IMR-90 (cell line): ENCODE measurements around the gene SOX30. TPM values are rescaled to one million over a fixed set of nuclear protein-coding genes. Genes with fewer than 3 reads are reported as not detected.

ENCODE experiments used
- ATAC-seq: fragments of 200-7000 bp; cut with Tn5 transposase; 2 replicates; pipeline ENCODE4 v1.9.1; 2020; ENCODE audit warnings: low read depth, mild to moderate bottlenecking, moderate library complexity
- BruUV-seq: library from RNA; stranded (reverse); fragments of 400-500 nt; replicated peaks from 2 replicates; lab custom pipeline; 2021; lab: Mats Ljungman, UMichigan
- CTCF ChIA-PET: fragments of 300-600 bp; formaldehyde crosslinking; extraction: SDS; loops from one replicate; lab custom pipeline; 2021; ENCODE audit warnings: antibody characterized with exemption; lab: Yijun Ruan, JAX
- POLR2A ChIA-PET: fragments of 300-600 bp; sonication (Branson Sonifier 250); formaldehyde crosslinking; loops from one replicate; lab custom pipeline; 2022; ENCODE audit warnings: antibody characterized with exemption; ENCODE audit not compliant: unreplicated experiment; lab: Charles Lee
- DNase-seq: peaks from one replicate; pipeline ENCODE4 v3.0.0; 2013
- H2AFZ ChIP-seq: replicated peaks from 2 replicates; pipeline ENCODE3; 2013; ENCODE audit warnings: low read length, mild to moderate bottlenecking; ENCODE audit not compliant: poor library complexity
- H2AK5ac ChIP-seq: 2 replicates; pipeline ENCODE4 v1.6.1; 2013; ENCODE audit warnings: low read depth, low read length, inconsistent platforms
- H2AK9ac ChIP-seq: replicated peaks from 2 replicates; pipeline ENCODE3; 2013; ENCODE audit warnings: mild to moderate bottlenecking, low read depth, low read length, moderate library complexity; ENCODE audit not compliant: poor library complexity
- H2BK120ac ChIP-seq: 2 replicates; pipeline ENCODE4 v1.6.1; 2013; ENCODE audit warnings: low read depth, low read length, inconsistent platforms
- H2BK15ac ChIP-seq: 3 replicates; pipeline ENCODE4 v1.6.1; 2013; ENCODE audit warnings: low read depth, low read length, inconsistent platforms
- H2BK20ac ChIP-seq: 2 replicates; pipeline ENCODE4 v1.6.1; 2013; ENCODE audit warnings: low read depth, mild to moderate bottlenecking, inconsistent platforms, low read length, moderate library complexity
- H2BK5ac ChIP-seq: 2 replicates; pipeline ENCODE4 v1.6.1; 2013; ENCODE audit warnings: mild to moderate bottlenecking, low read depth, low read length, inconsistent platforms; ENCODE audit not compliant: poor library complexity, severe bottlenecking
- H3K14ac ChIP-seq: replicated peaks from 2 replicates; pipeline ENCODE4 v1.6.1; 2013; ENCODE audit warnings: low read depth, low read length, inconsistent platforms
- H3K18ac ChIP-seq: 2 replicates; pipeline ENCODE4 v1.6.1; 2013; ENCODE audit warnings: low read depth, low read length, control low read depth
- H3K23ac ChIP-seq: 2 replicates; pipeline ENCODE4 v1.6.1; 2013; ENCODE audit warnings: low read depth, low read length, inconsistent platforms
- H3K27ac ChIP-seq: 2 replicates; pipeline ENCODE4 v1.5.1; 2013; ENCODE audit warnings: mild to moderate bottlenecking, control low read depth, low read length; ENCODE audit not compliant: insufficient read depth
- H3K27me3 ChIP-seq: 2 replicates; pipeline ENCODE4 v1.6.1; 2013; ENCODE audit warnings: low read length; ENCODE audit not compliant: control insufficient read depth, insufficient read depth
- H3K36me3 ChIP-seq: 2 replicates; pipeline ENCODE4 v1.6.1; 2013; ENCODE audit warnings: low read length, mixed read lengths; ENCODE audit not compliant: control insufficient read depth, insufficient read depth
- H3K4ac ChIP-seq: 2 replicates; pipeline ENCODE4 v1.6.1; 2013; ENCODE audit warnings: low read depth, low read length, inconsistent platforms
- H3K4me1 ChIP-seq: 2 replicates; pipeline ENCODE4 v1.6.1; 2013; ENCODE audit warnings: low read length, mixed read lengths; ENCODE audit not compliant: control insufficient read depth, insufficient read depth
- H3K4me2 ChIP-seq: 2 replicates; pipeline ENCODE4 v1.6.1; 2013; ENCODE audit warnings: low read depth, mild to moderate bottlenecking, control low read depth, low read length, moderate library complexity
- H3K4me3 ChIP-seq: 2 replicates; pipeline ENCODE4 v1.5.1; 2013; ENCODE audit warnings: low read depth, mild to moderate bottlenecking, control low read depth, low read length, moderate library complexity; ENCODE audit not compliant: insufficient read depth
- H3K56ac ChIP-seq: 2 replicates; pipeline ENCODE4 v1.6.1; 2013; ENCODE audit warnings: low read length, inconsistent platforms; ENCODE audit not compliant: insufficient read depth; ENCODE audit errors: extremely low read depth
- H3K79me1 ChIP-seq, 2 experiments: 2 replicates each; pipeline ENCODE4 v1.6.1; 2013; ENCODE audit warnings: low read length in 2 of 2, inconsistent platforms in 1 of 2, low read depth in 1 of 2
- H3K9ac ChIP-seq: 2 replicates; pipeline ENCODE4 v1.6.1; 2013; ENCODE audit warnings: low read depth, low read length, control low read depth
- H3K9me1 ChIP-seq: 2 replicates; pipeline ENCODE4 v1.6.1; 2013; ENCODE audit warnings: low read length, inconsistent platforms; ENCODE audit not compliant: insufficient read depth
- H3K9me3 ChIP-seq: 2 replicates; pipeline ENCODE4 v1.6.1; 2013; ENCODE audit warnings: low read length; ENCODE audit not compliant: control insufficient read depth, insufficient read depth
- H4K20me1 ChIP-seq: 2 replicates; pipeline ENCODE4 v1.6.1; 2013; ENCODE audit warnings: low read length, inconsistent platforms; ENCODE audit not compliant: insufficient read depth
- H4K5ac ChIP-seq: 2 replicates; pipeline ENCODE4 v1.6.1; 2013; ENCODE audit warnings: mild to moderate bottlenecking, low read depth, low read length, control low read depth
- H4K8ac ChIP-seq, 2 experiments: 2 replicates each; pipeline ENCODE4 v1.6.1; 2013; ENCODE audit warnings: low read depth in 2 of 2, low read length in 2 of 2, control low read depth in 1 of 2, inconsistent platforms in 1 of 2
- H4K91ac ChIP-seq: 2 replicates; pipeline ENCODE4 v1.6.1; 2013; ENCODE audit warnings: low read depth, low read length, inconsistent platforms; ENCODE audit not compliant: insufficient read depth
- BHLHE40 ChIP-seq: fragments of 150-350 bp; IDR thresholded peaks from 2 replicates; pipeline ENCODE4 v1.6.1; 2016; ENCODE audit warnings: mild to moderate bottlenecking, low read depth, low read length
- CHD1 ChIP-seq: IDR thresholded peaks from 2 replicates; pipeline ENCODE4 v1.6.1; 2012; ENCODE audit warnings: low read depth, low read length, improper control_type of control experiment
- CTCF ChIP-seq: conservative IDR thresholded peaks from 2 replicates; pipeline ENCODE4 v1.5.1; 2012; ENCODE audit warnings: mild to moderate bottlenecking, low read depth, low read length, improper control_type of control experiment
- ELK1 ChIP-seq: fragments of 150-350 bp; IDR thresholded peaks from 2 replicates; pipeline ENCODE4 v1.6.1; 2016; ENCODE audit warnings: low read depth, mild to moderate bottlenecking, low read length, moderate library complexity, borderline replicate concordance
- MAFK ChIP-seq: IDR thresholded peaks from 2 replicates; pipeline ENCODE4 v1.6.1; 2012; ENCODE audit warnings: low read depth, low read length, improper control_type of control experiment
- MAZ ChIP-seq: IDR thresholded peaks from 2 replicates; pipeline ENCODE4 v1.6.1; 2012; ENCODE audit warnings: low read depth, mild to moderate bottlenecking, low read length, improper control_type of control experiment, moderate library complexity, borderline replicate concordance
- MXI1 ChIP-seq: IDR thresholded peaks from 2 replicates; pipeline ENCODE4 v1.6.1; 2012; ENCODE audit warnings: low read depth, mild to moderate bottlenecking, low read length, moderate library complexity, borderline replicate concordance
- NFE2L2 ChIP-seq: fragments of 150-350 bp; IDR thresholded peaks from 2 replicates; pipeline ENCODE4 v1.6.1; 2016; ENCODE audit warnings: low read depth, mild to moderate bottlenecking, low read length
- POLR2A ChIP-seq: IDR thresholded peaks from 2 replicates; pipeline ENCODE4 v1.6.1; 2012; ENCODE audit warnings: mild to moderate bottlenecking, low read depth, low read length
- RAD21 ChIP-seq: IDR thresholded peaks from 2 replicates; pipeline ENCODE4 v1.6.1; 2012; ENCODE audit warnings: low read length, improper control_type of control experiment
- RFX5 ChIP-seq: IDR thresholded peaks from 2 replicates; pipeline ENCODE4 v1.8.0; 2012; ENCODE audit warnings: low read depth, mild to moderate bottlenecking, low read length, moderate library complexity
- SMC3 ChIP-seq: fragments of 150-350 bp; IDR thresholded peaks from 2 replicates; pipeline ENCODE4 v1.6.1; 2016; ENCODE audit warnings: low read depth, mild to moderate bottlenecking, antibody characterized with exemption, low read length, moderate library complexity
- USF2 ChIP-seq: fragments of 150-350 bp; IDR thresholded peaks from 2 replicates; pipeline ENCODE4 v1.6.1; 2017; ENCODE audit warnings: mild to moderate bottlenecking, antibody characterized with exemption, low read length, low read depth
- WGBS, 2 experiments: methylation state at CpG; one replicate each; pipeline versions ENCODE4 v1.1.5 to v1.1.7; 2013; ENCODE audit warnings: missing lambda C conversion rate in 2 of 2; ENCODE audit not compliant: insufficient read length in 1 of 2; ENCODE audit errors: extremely low coverage in 2 of 2; 5-methylcytosine and 5-hydroxymethylcytosine counted together
- dilution Hi-C: fragments of 300-500 bp; cut with HindIII; formaldehyde crosslinking; loops from one replicate; pipeline ENCODE4 v1.14.3; 2018; ENCODE audit warnings: low sequenced_read_pairs; ENCODE audit not compliant: unreplicated experiment
- in situ Hi-C: fragments of 300-500 bp; cut with MboI; formaldehyde crosslinking; loops from 3 replicates; pipeline ENCODE4 v1.14.3; 2019; ENCODE audit warnings: low sequenced_read_pairs, inconsistent platforms, mixed read lengths
- intact Hi-C: fragments of 100-400 bp; cut with micrococcal nuclease; formaldehyde crosslinking; loops from 2 replicates; pipeline ENCODE4 v1.10.0; 2022
- polyA plus RNA-seq, 3 experiments: library from polyadenylated mRNA; depleted of rRNA; stranded (reverse); fragments of >200 nt; gene quantifications; 2 replicates each; pipeline ENCODE4 v1.2.3, GENCODE V29; 2012; ENCODE audit warnings: low replicate concordance in 1 of 3
- total RNA-seq: library from RNA; depleted of rRNA; stranded (reverse); fragments of >200 nt; gene quantifications from 2 replicates; pipeline ENCODE4 v1.2.3, GENCODE V29; 2012

Gene SOX30
- total and polyA plus RNA-seq, 2 of the 4 experiments (the other 2 are of a cell fraction) = not detected

GRCh38 chr5:157672976-157673375 lies 20.7 kb upstream of the SOX30 start:
- Histone ChIP-seq H2BK120ac (no peak overlapping the region), H3K79me1 (no peaks in the 10 kb centered on the region), H2BK20ac (no peak overlapping the region), H2AK9ac (no peak overlapping the region), H3K4me2 (no peak overlapping the region), H3K56ac (no peak overlapping the region), H2AK5ac (no peak overlapping the region), H3K18ac (no peak overlapping the region), H4K8ac (no peak overlapping the region), H3K27ac (no peak overlapping the region), H3K9ac (no peak overlapping the region), H3K4ac (no peak overlapping the region), H3K14ac (no peak overlapping the region), H2BK15ac (no peak overlapping the region), H3K4me3 (no peak overlapping the region), H2AFZ (no peak overlapping the region), H3K9me3 (no peaks in the 10 kb centered on the region), H4K5ac (no peak overlapping the region), H3K9me1 (no peaks in the 10 kb centered on the region), H3K4me1 (no peaks in the 10 kb centered on the region; the same call in 1 of the 2 replicates), H2BK5ac (no peak overlapping the region), H3K23ac (no peak overlapping the region), H4K20me1 (no peaks in the 10 kb centered on the region), H3K27me3 (peaks cover 12% of the 10 kb centered on the region; the same call in 1 of the 2 replicates), H4K91ac (no peak overlapping the region), H3K36me3 (no peaks in the 10 kb centered on the region)
- ChIA-PET POLR2A (no interaction called here), CTCF (no interaction called here)
- no TSS peak for BruUV-seq
- no peak for DNase-seq
- TF ChIP-seq CTCF (no peak), BHLHE40 (no peak), CHD1 (no peak), SMC3 (no peak), ELK1 (no peak), NFE2L2 (no peak), USF2 (no peak), RAD21 (no peak), MAZ (no peak), MAFK (no peak), POLR2A (no peak), RFX5 (no peak), MXI1 (no peak)
- no CpG with 5 or more reads among the region's 8 CpGs for WGBS, 2 experiments
- dilution Hi-C loops = no loop called here
- ATAC-seq = no peak
- in situ Hi-C loops = no loop called here
- intact Hi-C loops = no loop called here
